ENCODE data around the gene GPC3. TPM values are rescaled to one million over a fixed set of nuclear protein-coding genes. Genes with fewer than 3 reads are reported as not detected.
"Not testable (repeated sequence)": the region's sequence is repeated elsewhere in the genome, so short reads cannot be mapped to it uniquely, and the experiment has no call there.

GPC3 gene
- total and polyA plus RNA-seq, 4 donors: 8.3 to 270 (median 52.4) TPM

- Histone ChIP-seq H3K27me3 (ENCODE audit: control insufficient read depth in 3 of 3, insufficient read depth in 3 of 3, low read length in 2 of 3) (peaks cover 0 to 20% (median 2%) of the 10 kb centered on the region in 3 donors), H3K27ac (ENCODE audit: low read depth in 1 of 2, low read length in 1 of 2) (no peak overlapping the region), H3K9ac (ENCODE audit: insufficient read depth in 1 of 2, low read length in 2 of 2) (no peak overlapping the region), H3K4me1 (ENCODE audit: control insufficient read depth in 5 of 5, insufficient read depth in 5 of 5, low read length in 5 of 5) (peaks cover 0 to 4% (median 0%) of the 10 kb centered on the region in 5 donors), H3K36me3 (ENCODE audit: control insufficient read depth in 4 of 4, insufficient read depth in 4 of 4, low read length in 4 of 4) (no peaks in the 10 kb centered on the region), H3K4me3 (no peak overlapping the region), H3K9me3 (ENCODE audit: control insufficient read depth in 4 of 4, insufficient read depth in 3 of 4, low read length in 3 of 4) (peaks cover 0 to 1% (median 0%) of the 10 kb centered on the region in 4 donors)
- TF ChIP-seq CTCF (IDR thresholded peaks at IDR 0.05; ENCODE audit: control extremely low read depth, extremely low read depth): no peak
- WGBS, 2 donors: 64 to 75% methylated on average over 1 of the region's 1 CpG
- DNase-seq (no peak), ATAC-seq (ENCODE audit: insufficient read depth, low FRiP score) (no peak)
Measured at GRCh38 chrX:133633950-133634349, 351.4 kb downstream of the GPC3 start.

GRCh38 chrX:133633162-133633561, 352.2 kb downstream of the GPC3 start:
- no peak overlapping the region for H3K27ac ChIP-seq (ENCODE audit: low read depth in 1 of 2, low read length in 1 of 2)
- ATAC-seq (ENCODE audit: insufficient read depth, low FRiP score): no peak
- no peak for TF ChIP-seq CTCF (IDR thresholded peaks at IDR 0.05; ENCODE audit: control extremely low read depth, extremely low read depth)
- peaks cover 0 to 1% (median 0%) of the 10 kb centered on the region in 5 donors for H3K4me1 ChIP-seq (ENCODE audit: control insufficient read depth in 5 of 5, insufficient read depth in 5 of 5, low read length in 5 of 5)
- no peak overlapping the region for H3K4me3 ChIP-seq
- no peaks in the 10 kb centered on the region for H3K36me3 ChIP-seq (ENCODE audit: control insufficient read depth in 4 of 4, insufficient read depth in 4 of 4, low read length in 4 of 4)
- no peak overlapping the region for H3K9ac ChIP-seq (ENCODE audit: insufficient read depth in 1 of 2, low read length in 2 of 2)
- peaks cover 0 to 16% (median 2%) of the 10 kb centered on the region in 3 donors for H3K27me3 ChIP-seq (ENCODE audit: control insufficient read depth in 3 of 3, insufficient read depth in 3 of 3, low read length in 2 of 3)
- DNase-seq: no peak
- peaks cover 0 to 1% (median 0%) of the 10 kb centered on the region in 4 donors for H3K9me3 ChIP-seq (ENCODE audit: control insufficient read depth in 4 of 4, insufficient read depth in 3 of 4, low read length in 3 of 4)

- DNase-seq (no peak), ATAC-seq (ENCODE audit: insufficient read depth, low FRiP score) (no peak)
- H3K27me3 ChIP-seq (ENCODE audit: control insufficient read depth in 3 of 3, insufficient read depth in 3 of 3, low read length in 2 of 3): peaks cover 0 to 10% (median 2%) of the 10 kb centered on the region in 3 donors
- H3K4me1 ChIP-seq (ENCODE audit: control insufficient read depth in 5 of 5, insufficient read depth in 5 of 5, low read length in 5 of 5): no peaks in the 10 kb centered on the region
- H3K4me3 ChIP-seq: no peak overlapping the region
- H3K36me3 ChIP-seq (ENCODE audit: control insufficient read depth in 4 of 4, insufficient read depth in 4 of 4, low read length in 4 of 4): no peaks in the 10 kb centered on the region
- no peak overlapping the region for H3K9ac ChIP-seq (ENCODE audit: insufficient read depth in 1 of 2, low read length in 2 of 2)
- H3K27ac ChIP-seq (ENCODE audit: low read depth in 1 of 2, low read length in 1 of 2): no peak overlapping the region
- H3K9me3 ChIP-seq (ENCODE audit: control insufficient read depth in 4 of 4, insufficient read depth in 3 of 4, low read length in 3 of 4): no peaks in the 10 kb centered on the region
- no peak for TF ChIP-seq CTCF (IDR thresholded peaks at IDR 0.05; ENCODE audit: control extremely low read depth, extremely low read depth)
- 48 to 82% methylated on average over 4 of the region's 4 CpGs for WGBS, 2 donors
Measured at GRCh38 chrX:133630362-133630761, 355.0 kb downstream of the GPC3 start.

GRCh38 chrX:133627673-133628072, 357.7 kb downstream of the GPC3 start:
- no peak for TF ChIP-seq CTCF (IDR thresholded peaks at IDR 0.05; ENCODE audit: control extremely low read depth, extremely low read depth)
- ATAC-seq (ENCODE audit: insufficient read depth, low FRiP score): no peak
- WGBS, 2 donors: 84 to 88% methylated on average over 4 of the region's 4 CpGs

GRCh38 chrX:133621384-133621783, 364.0 kb downstream of the GPC3 start:
- not testable (repeated sequence) for ATAC-seq (ENCODE audit: insufficient read depth, low FRiP score)
- 87 to 94% methylated on average over 8 to 10 of the region's 10 CpGs for WGBS, 2 donors

More at GRCh38 chrX:133627673-133628072, 357.7 kb downstream of the GPC3 start:
- H3K9me3 ChIP-seq (ENCODE audit: control insufficient read depth in 4 of 4, insufficient read depth in 3 of 4, low read length in 3 of 4): no peaks in the 10 kb centered on the region
- H3K27me3 ChIP-seq (ENCODE audit: control insufficient read depth in 3 of 3, insufficient read depth in 3 of 3, low read length in 2 of 3): peaks cover 0 to 4% (median 2%) of the 10 kb centered on the region in 3 donors
- no peak overlapping the region for H3K9ac ChIP-seq (ENCODE audit: insufficient read depth in 1 of 2, low read length in 2 of 2)
- no peak for DNase-seq
- H3K4me3 ChIP-seq: no peak overlapping the region
- no peaks in the 10 kb centered on the region for H3K4me1 ChIP-seq (ENCODE audit: control insufficient read depth in 5 of 5, insufficient read depth in 5 of 5, low read length in 5 of 5)
- no peaks in the 10 kb centered on the region for H3K36me3 ChIP-seq (ENCODE audit: control insufficient read depth in 4 of 4, insufficient read depth in 4 of 4, low read length in 4 of 4)
- H3K27ac ChIP-seq (ENCODE audit: low read depth in 1 of 2, low read length in 1 of 2): no peak overlapping the region

More at GRCh38 chrX:133621384-133621783, 364.0 kb downstream of the GPC3 start:
- not testable (repeated sequence) for H3K36me3 ChIP-seq (ENCODE audit: control insufficient read depth in 4 of 4, insufficient read depth in 4 of 4, low read length in 4 of 4); H3K4me1 ChIP-seq (ENCODE audit: control insufficient read depth in 5 of 5, insufficient read depth in 5 of 5, low read length in 5 of 5); H3K9ac ChIP-seq (ENCODE audit: insufficient read depth in 1 of 2, low read length in 2 of 2); H3K27ac ChIP-seq (ENCODE audit: low read depth in 1 of 2, low read length in 1 of 2); DNase-seq; H3K27me3 ChIP-seq (ENCODE audit: control insufficient read depth in 3 of 3, insufficient read depth in 3 of 3, low read length in 2 of 3); H3K9me3 ChIP-seq (ENCODE audit: control insufficient read depth in 4 of 4, insufficient read depth in 3 of 4, low read length in 3 of 4); H3K4me3 ChIP-seq
